ENCODE measurements around the gene SELL.
"Not testable (repeated sequence)": the region's sequence is repeated elsewhere in the genome, so short reads cannot be mapped to it uniquely, and the experiment has no call there.

Gene SELL

DNA sequence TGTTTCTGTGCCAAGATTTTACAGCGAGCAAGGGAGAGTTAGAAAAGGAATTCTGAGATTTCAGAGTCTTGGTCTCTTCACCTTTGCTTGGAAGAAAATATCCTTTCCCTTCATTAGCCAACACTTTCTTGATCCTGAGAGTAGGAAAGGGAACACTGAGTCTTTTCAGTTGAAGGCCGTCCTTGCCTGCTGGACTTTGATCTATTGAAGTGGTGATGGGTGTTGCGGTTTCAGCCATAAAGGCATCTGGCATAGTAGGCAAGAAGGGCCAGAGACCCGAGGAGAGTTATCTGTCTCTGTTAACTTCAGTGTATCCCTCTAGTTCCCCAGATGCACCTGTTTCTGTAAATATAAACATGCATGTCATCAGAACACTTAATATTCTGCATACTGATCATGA, 12.7 kb upstream of the SELL start:
- no peak for TF ChIP-seq POLR2A (IDR thresholded peaks at IDR 0.05; ENCODE audit: low read depth, low read length)
- DNase-seq (ENCODE audit: insufficient read length, low spot score): no peak
- FAIRE-seq: no peak

DNA sequence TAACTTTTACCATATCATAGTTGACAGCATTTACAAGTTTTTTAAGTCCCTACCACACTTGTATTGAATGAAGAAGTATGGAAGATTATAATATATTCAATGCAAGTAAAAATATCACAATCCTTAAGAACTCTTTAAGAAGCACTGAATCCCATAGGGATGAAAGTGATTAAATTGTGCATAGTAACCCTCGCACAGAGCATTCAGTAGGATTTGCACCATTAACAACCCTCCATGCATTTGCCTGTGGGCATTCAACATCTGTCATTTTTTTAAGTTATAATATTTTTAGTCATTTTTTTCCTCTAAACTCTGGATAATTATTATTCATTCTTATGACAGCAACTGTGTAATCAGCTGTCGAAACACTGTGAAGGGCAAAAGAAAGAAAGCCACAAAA, 12.3 kb upstream of the SELL start:
- DNase-seq (ENCODE audit: insufficient read length, low spot score) (no peak), FAIRE-seq (no peak)
- TF ChIP-seq POLR2A (IDR thresholded peaks at IDR 0.05; ENCODE audit: low read depth, low read length): no peak

DNA sequence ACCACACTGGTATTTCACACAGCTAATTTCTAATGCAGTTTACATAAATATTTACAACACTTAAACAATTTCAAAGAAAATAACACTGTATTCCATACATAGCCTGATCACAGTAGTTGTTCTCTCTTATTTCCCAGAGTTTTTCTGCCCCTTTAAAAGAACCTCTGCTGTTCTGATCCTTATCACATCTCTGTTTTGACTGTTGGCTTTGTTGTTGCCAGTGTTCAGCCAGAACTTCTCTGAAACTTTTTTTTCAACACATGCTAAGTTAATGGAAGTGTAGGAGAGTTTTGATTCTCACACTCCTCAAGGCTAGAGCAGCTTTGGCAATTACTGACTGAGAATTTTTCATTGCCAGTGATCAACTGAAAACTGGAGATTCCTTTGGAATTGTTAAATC, 11.4 kb upstream of the SELL start:
- FAIRE-seq (no peak), DNase-seq (ENCODE audit: insufficient read length, low spot score) (no peak)
- no peak for TF ChIP-seq POLR2A (IDR thresholded peaks at IDR 0.05; ENCODE audit: low read depth, low read length)

DNA sequence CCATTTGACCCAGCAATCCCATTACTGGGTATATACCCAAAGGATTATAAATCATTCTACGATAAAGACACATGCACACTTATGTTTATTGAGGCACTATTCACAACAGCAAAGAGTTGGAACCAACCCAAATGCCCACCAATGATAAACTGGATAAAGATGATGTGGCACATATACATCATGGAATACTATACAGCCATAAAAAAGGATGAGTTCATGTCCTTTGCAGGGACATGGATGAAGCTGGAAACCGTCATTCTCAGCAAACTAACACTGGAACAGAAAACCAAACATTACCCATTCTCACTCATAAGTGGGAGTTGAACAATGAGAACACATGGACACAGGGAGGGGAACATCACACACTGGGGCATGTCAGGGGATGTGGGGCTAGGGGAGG, 3.7 kb upstream of the SELL start:
- not testable (repeated sequence) for FAIRE-seq; DNase-seq (ENCODE audit: insufficient read length, low spot score)

DNA sequence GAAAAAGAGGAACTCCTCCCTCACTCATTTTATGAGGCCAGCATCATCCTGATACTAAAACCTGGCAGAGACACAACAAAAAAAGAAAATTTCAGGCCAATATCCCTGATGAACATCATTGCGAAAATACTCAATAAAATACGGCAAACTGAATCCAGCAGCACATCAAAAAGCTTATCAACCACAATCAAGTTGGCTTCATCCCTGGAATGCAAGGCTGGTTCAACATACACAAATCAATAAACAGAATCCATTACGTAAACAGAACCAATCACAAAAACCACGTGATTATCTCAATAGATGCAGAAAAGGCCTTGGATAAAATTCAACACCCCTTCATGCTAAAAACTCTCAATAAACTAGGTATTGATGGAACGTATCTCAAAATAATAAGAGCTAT, 1.7 kb upstream of the SELL start:
- not testable (repeated sequence) for DNase-seq (ENCODE audit: insufficient read length, low spot score); FAIRE-seq

DNA sequence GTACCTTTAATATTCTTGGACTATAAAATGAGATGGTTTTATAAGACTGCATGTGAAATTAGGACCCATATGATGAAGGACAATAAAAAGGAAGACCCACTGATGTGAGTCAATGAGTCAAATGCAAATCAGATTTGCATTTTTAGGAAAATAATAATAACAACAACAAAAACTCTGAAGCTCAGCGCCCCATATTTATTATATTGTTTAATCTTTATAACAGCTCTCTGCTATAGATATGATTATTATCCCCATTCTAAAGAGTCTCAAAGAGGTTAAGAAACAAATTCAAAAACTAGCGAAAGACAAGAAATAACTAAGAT, 850 bp upstream of the SELL start:
- no peak for FAIRE-seq
- DNase-seq (ENCODE audit: insufficient read length, low spot score): no peak
- no peak for TF ChIP-seq POLR2A (IDR thresholded peaks at IDR 0.05; ENCODE audit: low read depth, low read length)

GRCh38 chr1:169708647-169709046, 2.8 kb downstream of the SELL start:
- no peak for TF ChIP-seq POLR2A (IDR thresholded peaks at IDR 0.05; ENCODE audit: low read depth, low read length)
- DNase-seq (ENCODE audit: insufficient read length, low spot score) (no peak), FAIRE-seq (no peak)

DNA sequence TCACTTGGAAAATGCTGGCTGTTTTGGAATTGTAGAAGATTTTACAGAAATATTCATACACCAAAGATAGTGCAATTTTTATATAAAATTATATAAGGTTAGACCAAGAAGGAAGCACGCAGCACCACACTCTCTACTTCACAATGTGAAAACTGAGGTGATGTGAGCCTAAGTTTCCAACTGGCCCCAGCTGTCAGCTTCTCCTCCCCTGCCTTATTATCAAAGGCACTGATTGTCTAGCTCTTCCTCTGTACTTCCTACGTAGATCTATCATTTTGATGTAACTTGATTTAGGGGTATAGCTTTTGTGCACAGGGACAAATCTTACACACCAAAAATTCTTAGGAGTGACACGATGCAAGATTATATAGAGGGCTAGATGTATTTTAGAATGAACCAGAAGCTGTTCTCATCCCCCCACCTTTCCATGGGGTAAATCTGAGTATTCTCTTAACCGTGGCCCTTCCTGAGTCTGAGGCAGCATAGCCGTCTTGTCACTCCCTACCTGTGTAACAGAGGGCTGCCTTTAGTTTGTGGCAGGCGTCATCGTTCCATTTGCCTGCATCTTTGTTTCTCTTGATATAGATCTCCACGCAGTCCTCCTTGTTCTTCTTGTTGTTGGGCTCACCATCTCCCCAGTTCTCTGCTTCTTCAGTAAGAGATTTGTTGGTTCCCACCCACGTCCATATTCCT, 3.4 kb downstream of the SELL start:
- DNase-seq (ENCODE audit: insufficient read length, low spot score) (no peak), FAIRE-seq (no peak)
- TF ChIP-seq POLR2A (IDR thresholded peaks at IDR 0.05; ENCODE audit: low read depth, low read length): no peak

GRCh38 chr1:169704797-169705196, 6.6 kb downstream of the SELL start:
- DNase-seq (ENCODE audit: insufficient read length, low spot score) (no peak), FAIRE-seq (no peak)
- no peak for TF ChIP-seq POLR2A (IDR thresholded peaks at IDR 0.05; ENCODE audit: low read depth, low read length)

- FAIRE-seq: no peak
- DNase-seq (ENCODE audit: insufficient read length, low spot score): no peak
- TF ChIP-seq POLR2A (IDR thresholded peaks at IDR 0.05; ENCODE audit: low read depth, low read length): no peak
These were observed 10.0 kb downstream of the SELL start for GRCh38 chr1:169701261-169702005.

DNA sequence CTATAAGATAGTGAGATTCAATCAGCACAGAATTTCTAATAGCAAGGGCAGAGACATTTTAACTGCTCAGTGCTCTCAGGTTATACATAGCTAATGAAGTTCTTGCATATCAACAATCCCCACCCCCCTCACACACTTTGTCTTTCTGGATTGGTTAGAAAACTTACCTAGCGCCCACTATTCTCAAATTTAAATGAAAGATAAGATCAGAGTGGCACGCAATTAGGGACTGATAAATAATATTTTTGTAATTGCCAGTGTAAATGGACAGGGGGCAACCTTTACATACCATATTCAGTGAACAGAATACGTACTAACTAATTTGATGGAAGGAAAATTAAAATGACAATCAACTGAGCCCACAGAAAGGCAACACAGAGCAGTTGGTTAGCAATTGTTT, 11.7 kb downstream of the SELL start:
- DNase-seq (ENCODE audit: insufficient read length, low spot score) (no peak), FAIRE-seq (no peak)
- TF ChIP-seq POLR2A (IDR thresholded peaks at IDR 0.05; ENCODE audit: low read depth, low read length): no peak

GRCh38 chr1:169698976-169699375, 12.4 kb downstream of the SELL start:
- DNase-seq (ENCODE audit: insufficient read length, low spot score): no peak
- no peak for TF ChIP-seq POLR2A (IDR thresholded peaks at IDR 0.05; ENCODE audit: low read depth, low read length)
- FAIRE-seq: no peak

GRCh38 chr1:169697755-169698154, 13.7 kb downstream of the SELL start:
- TF ChIP-seq POLR2A (IDR thresholded peaks at IDR 0.05; ENCODE audit: low read depth, low read length): no peak
- DNase-seq (ENCODE audit: insufficient read length, low spot score) (no peak), FAIRE-seq (no peak)

GRCh38 chr1:169696273-169697100, 14.9 kb downstream of the SELL start:
- FAIRE-seq (no peak), DNase-seq (ENCODE audit: insufficient read length, low spot score) (no peak)
- TF ChIP-seq POLR2A (IDR thresholded peaks at IDR 0.05; ENCODE audit: low read depth, low read length): no peak
